Measurements from ENCODE around the gene LACTB. TPM values are rescaled to one million over a fixed set of nuclear protein-coding genes. Genes with fewer than 3 reads are reported as not detected.

LACTB gene
- total RNA-seq, 1 donor from 2014 or later: 27.4 TPM

DNA sequence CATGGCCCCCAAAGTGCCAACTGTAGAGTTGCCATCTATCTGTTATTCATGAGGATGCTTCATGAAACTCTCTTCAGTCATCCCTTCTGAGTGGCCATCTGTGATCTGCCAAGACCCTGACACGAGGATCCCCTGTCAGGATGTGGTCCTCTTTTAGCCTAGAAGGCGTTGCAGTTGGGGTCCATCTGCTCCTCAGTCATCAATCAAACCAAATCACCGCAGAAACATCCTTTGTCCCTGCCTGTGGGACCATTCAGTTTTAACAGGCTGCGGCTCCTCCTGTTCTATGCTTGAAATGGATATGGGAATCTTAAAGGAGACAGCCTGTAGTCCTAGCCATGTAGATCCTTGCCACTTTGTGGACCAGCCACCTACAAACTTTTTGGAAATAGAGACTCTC lies 41.6 kb downstream of the LACTB start:
- DNase-seq: no peak
- intact Hi-C loops (cut with micrococcal nuclease): no loop called here
- Histone ChIP-seq H3K9me3 (replicated peaks) (no peaks in the 10 kb centered on the region), H3K27ac (replicated peaks) (no peak overlapping the region), H3K36me3 (no peaks in the 10 kb centered on the region), H3K4me1 (peaks cover 2% of the 10 kb centered on the region), H3K4me3 (no peak overlapping the region), H3K27me3 (ENCODE audit: low read depth) (no peaks in the 10 kb centered on the region)
- TF ChIP-seq, protein P1, sequence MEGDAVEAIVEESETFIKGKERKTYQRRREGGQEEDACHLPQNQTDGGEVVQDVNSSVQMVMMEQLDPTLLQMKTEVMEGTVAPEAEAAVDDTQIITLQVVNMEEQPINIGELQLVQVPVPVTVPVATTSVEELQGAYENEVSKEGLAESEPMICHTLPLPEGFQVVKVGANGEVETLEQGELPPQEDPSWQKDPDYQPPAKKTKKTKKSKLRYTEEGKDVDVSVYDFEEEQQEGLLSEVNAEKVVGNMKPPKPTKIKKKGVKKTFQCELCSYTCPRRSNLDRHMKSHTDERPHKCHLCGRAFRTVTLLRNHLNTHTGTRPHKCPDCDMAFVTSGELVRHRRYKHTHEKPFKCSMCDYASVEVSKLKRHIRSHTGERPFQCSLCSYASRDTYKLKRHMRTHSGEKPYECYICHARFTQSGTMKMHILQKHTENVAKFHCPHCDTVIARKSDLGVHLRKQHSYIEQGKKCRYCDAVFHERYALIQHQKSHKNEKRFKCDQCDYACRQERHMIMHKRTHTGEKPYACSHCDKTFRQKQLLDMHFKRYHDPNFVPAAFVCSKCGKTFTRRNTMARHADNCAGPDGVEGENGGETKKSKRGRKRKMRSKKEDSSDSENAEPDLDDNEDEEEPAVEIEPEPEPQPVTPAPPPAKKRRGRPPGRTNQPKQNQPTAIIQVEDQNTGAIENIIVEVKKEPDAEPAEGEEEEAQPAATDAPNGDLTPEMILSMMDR (IDR thresholded peaks at IDR 0.05; ENCODE audit: borderline replicate concordance): no peak

DNA sequence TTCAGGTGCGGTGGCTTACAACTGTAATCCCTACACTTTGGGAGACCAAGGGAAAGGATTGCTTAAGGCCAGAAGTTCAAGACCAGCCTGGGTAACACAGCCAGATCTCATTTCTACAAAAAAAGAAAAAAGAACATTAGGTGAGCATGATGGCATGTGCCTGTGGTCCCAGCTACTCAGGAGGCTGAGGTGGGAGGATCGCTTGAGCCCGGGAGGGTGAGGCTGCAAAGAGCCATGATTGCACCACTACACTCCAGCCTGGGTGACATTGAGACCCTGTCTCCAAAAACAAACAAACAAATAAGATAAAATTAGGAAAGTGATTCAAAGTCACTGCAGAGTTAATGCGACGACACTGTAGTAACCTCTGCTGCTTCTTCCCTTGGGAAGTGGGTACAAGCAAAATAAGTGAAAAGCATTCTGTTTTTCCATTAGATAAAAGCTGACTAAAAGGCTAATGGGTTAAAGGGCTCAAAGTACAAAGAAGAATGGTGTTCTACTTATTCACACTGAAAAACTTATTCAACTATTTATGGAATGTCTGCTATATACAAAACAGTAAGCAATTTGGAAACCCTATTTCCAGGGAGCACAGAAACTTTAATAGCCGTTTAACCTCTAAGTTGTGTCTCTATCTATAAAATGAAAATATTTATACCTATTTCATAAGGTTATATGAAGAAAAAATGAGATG lies 43.7 kb downstream of the LACTB start:
- DNase-seq: no peak
- Histone ChIP-seq H3K4me3 (no peak overlapping the region), H3K9me3 (replicated peaks) (no peaks in the 10 kb centered on the region), H3K27ac (replicated peaks) (no peak overlapping the region), H3K27me3 (ENCODE audit: low read depth) (no peaks in the 10 kb centered on the region), H3K36me3 (no peaks in the 10 kb centered on the region), H3K4me1 (no peaks in the 10 kb centered on the region)
- intact Hi-C loops (cut with micrococcal nuclease): no loop called here
- TF ChIP-seq, protein P1 (IDR thresholded peaks at IDR 0.05; ENCODE audit: borderline replicate concordance): no peak

DNA sequence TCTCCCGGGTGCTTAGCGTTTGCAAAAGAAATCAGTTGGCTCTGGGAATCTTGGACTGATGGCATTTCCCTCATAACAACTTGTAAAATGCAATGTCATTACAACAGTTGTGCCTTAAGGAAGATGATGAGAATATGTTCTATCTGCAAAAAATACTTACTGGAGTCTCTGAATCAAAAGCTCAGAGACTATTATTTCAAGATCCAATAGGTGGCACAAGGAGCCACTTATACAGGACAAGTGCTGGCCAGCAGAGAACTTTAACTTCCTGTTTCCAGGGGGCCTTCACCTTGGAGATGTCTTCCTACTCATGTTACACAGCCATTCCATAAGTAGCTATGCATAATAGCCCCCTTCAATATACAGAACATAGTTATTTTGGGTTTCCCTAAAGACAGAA lies 44.6 kb downstream of the LACTB start:
- Histone ChIP-seq H3K27ac (replicated peaks) (no peak overlapping the region), H3K36me3 (no peaks in the 10 kb centered on the region), H3K27me3 (ENCODE audit: low read depth) (no peaks in the 10 kb centered on the region), H3K4me1 (no peaks in the 10 kb centered on the region), H3K4me3 (no peak overlapping the region), H3K9me3 (replicated peaks) (no peaks in the 10 kb centered on the region)
- TF ChIP-seq, protein P1 (IDR thresholded peaks at IDR 0.05; ENCODE audit: borderline replicate concordance): no peak
- intact Hi-C loops (cut with micrococcal nuclease): no loop called here
- DNase-seq: no peak

DNA sequence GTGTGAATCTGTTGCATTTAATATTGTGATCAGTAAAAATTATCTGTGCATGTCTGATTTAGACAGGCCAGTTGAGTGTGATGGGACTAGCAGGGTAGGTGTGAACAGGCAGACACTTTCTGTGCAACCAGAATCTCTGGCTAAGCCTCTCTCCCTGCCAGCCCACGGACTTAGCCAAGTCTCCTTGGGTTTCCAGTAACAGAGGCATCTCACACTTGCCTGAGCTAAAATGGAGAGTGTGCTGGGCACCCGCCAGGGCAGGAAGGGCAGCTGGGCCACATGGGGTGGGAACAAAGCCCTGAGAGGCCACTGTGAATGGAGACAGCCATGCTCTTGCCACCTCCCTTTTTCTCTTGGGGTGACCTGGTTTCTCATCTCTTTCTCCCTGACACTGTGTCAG lies 48.1 kb downstream of the LACTB start:
- intact Hi-C loops (cut with micrococcal nuclease): no loop called here
- DNase-seq: no peak
- H3K4me3 ChIP-seq: no peak overlapping the region
- no peaks in the 10 kb centered on the region for H3K4me1 ChIP-seq
- H3K27me3 ChIP-seq (ENCODE audit: low read depth): no peaks in the 10 kb centered on the region
- no peaks in the 10 kb centered on the region for H3K9me3 ChIP-seq (replicated peaks)
- TF ChIP-seq, protein P1 (IDR thresholded peaks at IDR 0.05; ENCODE audit: borderline replicate concordance): no peak
- H3K27ac ChIP-seq (replicated peaks): no peak overlapping the region
- H3K36me3 ChIP-seq: no peaks in the 10 kb centered on the region

DNA sequence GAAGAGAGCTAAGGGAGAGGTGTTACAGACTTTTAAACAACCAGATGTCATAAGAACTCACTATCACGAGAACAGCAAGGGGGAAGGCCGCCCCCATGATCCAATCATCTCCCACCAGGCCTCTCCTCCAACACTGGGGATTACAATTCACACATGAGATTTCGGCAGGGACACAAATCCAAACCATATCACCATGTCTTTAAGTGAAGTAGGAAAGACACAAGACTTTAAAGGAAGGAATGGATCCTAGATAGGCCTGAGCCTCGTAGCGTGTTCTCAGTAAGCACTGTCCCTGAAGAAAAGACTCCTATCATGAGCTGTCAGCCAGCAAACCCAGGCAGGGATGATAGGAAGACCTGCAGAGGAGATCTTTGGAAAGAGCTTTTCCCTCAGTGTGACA lies 50.7 kb downstream of the LACTB start:
- intact Hi-C loops (cut with micrococcal nuclease): no loop called here
- DNase-seq: no peak
- no peaks in the 10 kb centered on the region for H3K36me3 ChIP-seq

More for the DNA sequence above, 50.7 kb downstream of the LACTB start:
- no peaks in the 10 kb centered on the region for H3K9me3 ChIP-seq (replicated peaks)
- no peak overlapping the region for H3K27ac ChIP-seq (replicated peaks)
- no peaks in the 10 kb centered on the region for H3K27me3 ChIP-seq (ENCODE audit: low read depth)
- H3K4me3 ChIP-seq: no peak overlapping the region
- TF ChIP-seq, protein P1 (IDR thresholded peaks at IDR 0.05; ENCODE audit: borderline replicate concordance): no peak
- H3K4me1 ChIP-seq: no peaks in the 10 kb centered on the region

Data from left ventricle myocardium inferior (tissue), 1 donor.